Measurements from ENCODE around the gene SPINK14.

GRCh38 chr5:148205865-148206264 is 37.5 kb downstream of the SPINK14 start:
- TF ChIP-seq CTCF (IDR thresholded peaks at IDR 0.05; ENCODE audit: poor library complexity, severe bottlenecking): no peak
- TF ChIP-seq EZH2 (IDR thresholded peaks at IDR 0.05; ENCODE audit: borderline replicate concordance, insufficient read depth, low read length, poor library complexity, severe bottlenecking): no peak
- TF ChIP-seq REST (IDR thresholded peaks at IDR 0.05; ENCODE audit: borderline replicate concordance): no peak
- no peak for TF ChIP-seq EP300 (conservative IDR thresholded peaks at IDR 0.05; ENCODE audit: poor library complexity, severe bottlenecking)
- TF ChIP-seq POLR2AphosphoS5 (IDR thresholded peaks at IDR 0.05): no peak
- no peak for TF ChIP-seq MXI1 (conservative IDR thresholded peaks at IDR 0.05; ENCODE audit: poor library complexity, severe bottlenecking)
